DOHH2 (cell line): ENCODE data around the gene TMCC3.

Experiments used
- CTCF ChIP-seq: fragments of 200-600 bp; sonication (generic); IDR thresholded peaks from one replicate; pipeline ENCODE4 v1.5.1; 2014; ENCODE audit warnings: antibody characterized with exemption, mild to moderate bottlenecking, low read depth, low read length; ENCODE audit not compliant: poor library complexity, severe bottlenecking
- EZH2phosphoT487 ChIP-seq: fragments of 200-600 bp; sonication (generic); IDR thresholded peaks from 2 replicates; pipeline ENCODE4 v1.6.1; 2017; ENCODE audit warnings: borderline replicate concordance, mild to moderate bottlenecking, antibody characterized with exemption, low read length, moderate library complexity, mixed read lengths

- TF ChIP-seq CTCF (no peak), EZH2phosphoT487 (no peak)
These were observed 82.6 kb downstream of the TMCC3 start for GRCh38 chr12:94567761-94568160.
